Activated CD4-positive, alpha-beta T cell treated with anti-CD3 and anti-CD28 coated beads, Interleukin-2, amount 50 U/mL, for 1 hour (primary cell): ENCODE measurements around the gene RNF220.

Source experiments
- DNase-seq: peaks from one replicate; pipeline ENCODE4 v3.0.0-alpha.2; 2020

Gene RNF220

DNA sequence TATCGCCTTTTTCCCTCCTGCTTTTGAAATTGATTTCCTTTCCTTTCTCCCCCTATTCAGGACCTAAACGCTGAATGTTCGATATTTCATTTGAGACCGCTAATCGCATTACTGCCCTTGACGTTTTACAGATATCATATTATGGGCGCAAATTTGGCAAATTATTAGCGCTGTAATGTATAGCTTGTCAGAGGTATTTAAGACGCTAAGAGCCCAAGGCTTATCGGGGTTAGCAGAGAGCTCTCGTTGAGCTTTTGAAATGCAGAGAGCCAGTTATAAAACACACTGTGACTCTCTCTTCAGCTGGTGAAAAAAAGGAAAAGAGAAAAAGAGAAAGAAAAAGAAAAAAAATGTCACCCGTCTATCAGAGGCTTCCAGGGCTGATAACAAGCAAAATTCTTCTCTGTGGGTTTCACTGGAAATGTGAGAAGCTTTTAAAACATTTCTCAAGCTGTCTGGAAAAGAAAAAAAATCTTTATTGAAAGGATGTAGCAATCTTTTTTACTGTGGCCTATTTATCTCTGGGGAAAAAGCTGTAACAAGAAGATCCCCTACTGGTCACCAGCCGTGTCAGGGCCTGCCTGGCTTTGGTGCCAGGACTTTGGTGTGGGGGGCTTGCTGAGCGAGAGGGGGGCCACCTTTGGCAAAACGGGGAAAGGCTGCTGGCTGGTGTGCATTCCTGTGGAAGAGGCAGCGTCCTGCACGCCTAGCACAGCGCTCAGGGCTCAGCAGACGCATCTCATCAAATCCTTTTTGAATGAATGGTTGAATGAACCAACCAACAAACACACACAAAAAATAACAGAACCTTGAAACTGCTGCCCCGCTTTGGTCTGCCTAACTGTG is 119.8 kb downstream of the RNF220 start:
- DNase-seq = no peak

DNA sequence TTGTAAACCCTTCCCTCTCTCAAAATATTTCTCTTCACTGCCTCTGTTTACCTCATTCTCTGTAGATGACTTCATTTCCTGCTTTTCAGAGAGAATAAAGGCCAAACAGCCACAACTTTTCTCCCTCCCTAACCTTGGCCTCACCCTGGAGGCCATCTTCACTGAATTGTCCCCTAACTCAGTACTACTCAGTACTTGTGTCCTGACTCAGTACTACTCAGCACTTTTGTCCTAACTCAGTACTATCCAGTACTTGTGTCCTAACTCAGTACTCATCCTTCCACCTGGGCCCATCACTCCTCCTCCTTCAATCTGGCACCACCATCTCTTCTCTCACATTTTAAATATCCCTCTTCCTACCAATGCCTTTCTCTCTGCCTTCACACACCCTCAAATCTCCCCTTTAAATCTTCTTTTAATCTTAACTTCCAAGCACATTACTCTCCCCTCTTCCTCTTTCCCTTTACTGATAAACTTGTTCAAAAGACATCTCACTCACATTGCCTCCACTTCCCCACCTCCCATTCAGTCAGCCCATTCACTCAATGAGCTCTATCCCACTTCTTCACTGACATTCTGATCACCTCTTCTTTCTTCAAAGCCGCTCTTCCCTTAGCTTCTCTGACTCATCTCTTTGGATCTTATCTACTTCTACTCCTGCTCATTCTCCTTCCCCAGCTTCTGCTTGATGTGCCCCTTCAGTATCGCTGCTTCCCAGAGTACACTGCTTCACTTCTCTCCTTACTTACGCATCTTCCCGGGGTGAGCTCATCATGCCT is 121.4 kb downstream of the RNF220 start:
- no peak for DNase-seq

DNA sequence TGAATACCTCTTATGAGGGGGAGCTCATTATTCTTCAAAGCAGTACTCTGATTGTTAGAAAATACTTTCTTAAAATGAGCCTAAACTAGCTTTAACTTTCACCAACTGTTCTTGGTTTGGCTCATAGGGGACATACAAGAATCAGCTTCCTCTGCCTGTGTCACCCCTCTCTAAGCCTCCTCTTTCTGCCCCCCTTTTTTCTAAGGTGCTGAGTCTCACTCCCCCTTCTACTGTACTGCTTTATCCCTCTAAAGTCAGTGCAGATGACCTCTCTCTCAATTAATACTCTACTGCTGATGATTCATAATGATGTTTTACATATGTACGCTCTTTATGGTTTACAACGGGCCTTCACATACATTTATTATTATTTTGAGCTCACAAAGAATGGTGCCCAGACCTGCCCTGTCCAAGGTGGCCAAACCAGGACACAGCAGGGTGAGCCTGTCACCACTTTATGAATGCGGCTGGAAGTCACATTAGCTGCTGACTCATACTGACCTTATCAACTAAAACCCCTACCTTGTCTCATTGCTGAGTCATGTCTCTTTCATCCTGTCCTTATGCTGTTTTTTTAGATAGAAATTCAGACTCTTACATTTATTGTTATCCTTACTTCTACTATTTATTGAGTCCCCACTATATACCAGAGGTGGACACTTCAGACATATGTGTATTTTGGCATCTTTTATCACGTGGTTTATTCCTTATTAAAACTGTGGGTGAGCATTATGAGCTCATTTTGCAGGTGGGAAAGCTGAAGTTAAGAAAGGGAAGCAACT is 126.9 kb downstream of the RNF220 start:
- DNase-seq = no peak

DNA sequence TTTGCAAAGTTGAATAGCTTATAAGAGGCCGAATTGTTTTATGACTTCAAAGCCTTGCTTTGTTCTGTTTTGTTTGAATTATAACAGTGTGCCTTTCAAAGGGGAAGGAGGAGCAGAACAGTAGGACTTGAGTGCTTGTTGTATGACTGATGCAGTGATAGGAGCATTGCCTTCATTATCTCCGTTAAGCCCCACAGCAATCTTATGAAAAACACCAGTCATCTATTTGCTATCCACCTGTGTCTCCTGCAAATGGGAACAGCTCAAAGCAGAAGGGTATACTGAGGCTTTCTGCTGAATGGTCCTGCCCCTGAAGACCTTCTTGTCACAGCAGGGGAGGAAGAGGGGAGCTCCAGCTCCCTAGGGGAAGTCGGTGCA is 127.5 kb downstream of the RNF220 start:
- DNase-seq = no peak

DNA sequence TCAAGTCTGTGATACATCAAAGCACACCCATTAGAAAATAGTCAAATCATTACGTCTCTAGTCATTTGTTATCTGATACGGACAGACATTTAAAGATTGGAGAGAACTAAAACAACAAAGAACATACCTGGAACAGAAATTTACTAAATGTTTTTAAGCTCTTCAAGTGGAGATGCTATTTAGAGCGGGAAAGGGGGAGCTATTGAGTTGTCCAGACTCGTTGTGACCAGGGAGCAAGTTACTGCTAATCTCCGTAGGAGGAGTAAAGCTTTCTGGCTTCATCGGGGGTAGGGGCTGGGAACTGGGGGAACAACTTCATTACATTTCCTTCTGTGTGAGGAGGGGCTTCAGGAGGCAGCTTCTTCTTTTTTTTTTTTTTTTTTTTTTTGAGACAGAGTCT is 129.7 kb downstream of the RNF220 start:
- no peak for DNase-seq

DNA sequence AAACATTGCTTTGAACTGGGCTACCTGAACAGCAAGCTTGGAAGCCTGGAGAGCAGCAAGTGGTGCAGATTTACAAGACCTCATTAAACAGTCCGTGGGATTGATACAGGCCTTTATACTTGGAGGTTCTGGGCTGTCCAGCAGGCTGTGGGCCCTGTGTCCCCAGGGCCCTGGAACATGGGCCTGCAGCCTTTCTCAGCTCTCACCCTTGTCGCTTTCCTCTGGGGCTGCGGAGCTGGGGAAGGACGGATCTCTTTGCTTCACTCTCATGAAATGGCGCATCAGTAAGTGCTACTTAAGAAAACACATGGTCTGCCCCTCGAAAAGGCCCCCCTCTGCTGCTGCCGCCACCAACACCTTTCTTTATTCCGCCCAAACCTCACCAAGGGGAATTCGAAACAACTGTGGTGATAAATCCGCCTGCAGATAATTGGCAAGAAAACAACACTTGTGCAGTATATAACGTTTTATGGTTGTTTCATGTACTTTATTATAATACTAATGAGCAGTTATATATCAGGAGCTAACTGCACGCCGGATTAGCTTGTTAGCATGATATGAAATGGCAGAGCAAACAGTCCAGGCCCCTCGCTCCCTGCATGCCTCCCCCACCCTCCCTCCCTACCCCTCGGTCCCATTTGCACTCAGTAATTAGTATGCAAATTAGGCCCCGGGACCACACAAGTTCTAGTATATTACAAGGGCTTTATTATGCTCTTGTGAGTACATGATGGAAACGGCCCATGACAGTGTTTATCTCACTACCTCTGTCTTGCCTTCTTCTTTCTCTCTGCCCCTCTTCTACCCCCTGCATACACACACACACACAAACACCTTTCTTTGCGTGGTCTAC is 131.5 kb downstream of the RNF220 start:
- DNase-seq = no peak

DNA sequence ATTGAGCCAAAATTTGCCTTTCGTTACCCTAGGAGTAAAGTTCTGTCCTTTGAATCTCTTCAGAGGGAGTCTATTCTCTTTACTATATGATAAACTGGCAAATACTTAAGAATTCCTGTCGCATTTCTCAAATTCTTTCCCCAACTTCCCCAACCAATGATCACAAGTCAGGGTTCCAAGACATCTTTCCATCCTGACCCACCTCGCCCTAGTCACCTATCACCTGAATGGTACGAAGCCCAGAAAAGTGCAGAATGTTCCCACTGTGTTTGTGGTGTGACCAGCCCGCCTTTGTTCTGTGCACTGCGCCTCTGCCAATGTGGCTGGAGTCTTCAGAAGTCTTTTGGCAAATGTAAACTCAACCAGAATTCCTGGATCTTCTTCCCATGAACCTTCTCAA is 132.5 kb downstream of the RNF220 start:
- no peak for DNase-seq

DNA sequence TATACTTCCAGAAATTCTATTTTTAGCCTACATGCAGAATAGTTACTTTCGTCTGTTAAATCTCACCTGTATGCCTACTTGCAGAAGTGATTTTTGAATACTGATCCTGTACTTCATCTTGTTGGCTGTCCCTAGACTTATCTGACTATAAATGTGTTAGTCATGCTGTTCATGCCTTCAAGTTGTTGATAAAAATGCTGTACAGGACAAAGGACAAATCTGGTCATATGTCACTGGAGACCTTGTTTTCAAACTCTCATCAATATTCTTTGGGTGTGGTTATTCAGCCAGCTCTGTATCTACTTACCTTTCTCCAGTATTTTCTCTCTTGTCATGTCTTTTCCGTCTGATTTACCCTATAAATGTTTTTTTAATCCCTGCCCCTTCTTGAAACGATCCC is 132.9 kb downstream of the RNF220 start:
- no peak for DNase-seq

DNA sequence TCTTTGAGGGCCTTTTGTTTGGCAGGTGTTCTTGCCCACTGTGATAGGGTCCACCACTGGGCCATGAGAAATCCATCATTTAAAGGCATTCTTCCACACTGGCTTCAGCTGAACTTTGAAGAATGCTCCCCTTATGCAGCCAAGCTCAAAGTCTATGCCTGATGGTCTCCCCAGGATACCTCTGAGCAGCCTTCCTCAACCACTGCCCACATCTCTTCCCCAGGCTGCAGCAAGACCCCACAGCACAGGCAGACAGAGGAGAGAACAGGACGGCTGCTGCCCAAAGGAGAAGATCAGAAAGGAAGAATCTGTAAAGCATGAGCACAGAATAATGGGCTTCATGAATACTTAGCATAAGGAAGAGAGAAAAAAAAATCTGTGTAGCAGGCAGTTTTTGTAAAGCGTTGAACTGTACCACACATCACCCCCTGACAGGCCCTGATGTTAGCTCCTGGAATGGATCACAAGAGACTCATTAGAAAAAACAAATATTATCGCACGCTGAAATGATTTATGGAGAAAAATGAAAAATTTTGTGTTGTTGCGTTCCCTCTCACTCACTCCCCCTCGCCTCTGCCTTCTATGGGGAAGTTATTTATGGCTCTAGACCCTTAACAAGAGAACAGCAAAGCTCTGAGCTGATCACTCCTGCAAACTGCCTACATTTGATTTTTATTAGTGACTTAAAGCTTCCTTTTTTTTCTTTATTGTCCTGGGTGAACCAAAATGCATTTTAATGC is 135.1 kb downstream of the RNF220 start:
- DNase-seq = no peak

DNA sequence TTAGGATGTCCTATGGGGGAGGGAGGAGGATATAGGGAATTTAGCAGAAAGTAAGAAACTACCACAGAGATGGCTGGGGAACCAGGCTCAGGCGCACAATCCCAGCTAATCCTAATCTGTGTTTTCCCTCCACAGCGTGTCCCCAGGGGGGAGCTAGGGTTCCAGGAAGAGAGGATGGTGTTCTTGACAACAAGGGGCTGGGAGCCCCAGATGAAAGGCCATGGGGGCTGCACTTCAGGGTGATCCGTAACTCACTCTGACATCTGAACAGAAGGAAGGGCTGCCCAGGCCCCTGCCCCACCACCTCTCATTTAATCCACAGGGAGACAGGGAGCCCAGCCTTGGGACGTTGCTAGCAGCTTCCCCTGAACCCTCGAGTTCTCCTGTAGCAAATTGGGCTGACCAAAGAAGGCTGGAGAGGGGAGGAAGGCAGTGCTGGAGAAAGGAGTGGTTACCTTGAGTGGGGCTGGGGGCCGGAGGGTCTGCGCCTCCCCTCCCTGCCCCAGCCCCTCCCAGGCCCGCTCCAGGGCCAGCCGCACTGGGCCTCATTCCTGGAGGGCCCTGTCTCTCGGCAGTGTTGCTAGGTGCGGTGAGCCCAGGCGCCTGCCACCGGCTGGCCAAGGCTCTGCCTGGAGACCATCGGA is 137.5 kb downstream of the RNF220 start:
- DNase-seq = no peak

DNA sequence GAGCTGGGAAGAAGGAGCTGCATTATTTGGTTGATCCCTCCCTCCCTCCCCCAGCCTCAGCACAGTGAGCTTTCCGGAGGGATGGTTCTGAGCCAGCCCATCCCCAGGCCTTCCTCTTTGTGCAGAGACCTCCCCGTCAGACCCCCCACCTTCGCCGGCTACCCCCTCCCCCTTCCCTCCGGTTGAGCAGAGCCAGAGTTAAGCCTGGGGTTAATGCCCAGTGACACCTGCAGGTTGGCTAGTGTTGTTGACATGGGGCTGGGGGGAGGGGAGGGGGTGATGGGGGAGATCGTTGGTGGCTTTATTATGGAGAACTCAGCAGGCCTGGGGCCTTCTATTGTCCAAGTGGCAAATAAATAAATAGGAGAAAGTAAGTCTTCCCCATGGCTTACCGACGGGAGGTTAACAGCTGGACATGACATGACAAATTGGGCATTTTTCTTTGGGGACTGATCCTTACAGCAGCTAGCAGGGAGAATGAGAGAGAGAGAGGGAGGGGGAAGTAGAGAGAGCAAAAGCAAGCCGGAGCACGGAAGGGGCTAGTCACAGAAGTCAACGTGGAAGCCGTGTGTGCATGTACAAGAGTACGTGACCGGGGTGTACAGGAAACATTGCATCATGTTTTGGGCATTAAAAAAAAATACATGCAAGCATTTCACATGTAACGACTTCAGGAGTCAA is 138.1 kb downstream of the RNF220 start:
- DNase-seq = no peak

DNA sequence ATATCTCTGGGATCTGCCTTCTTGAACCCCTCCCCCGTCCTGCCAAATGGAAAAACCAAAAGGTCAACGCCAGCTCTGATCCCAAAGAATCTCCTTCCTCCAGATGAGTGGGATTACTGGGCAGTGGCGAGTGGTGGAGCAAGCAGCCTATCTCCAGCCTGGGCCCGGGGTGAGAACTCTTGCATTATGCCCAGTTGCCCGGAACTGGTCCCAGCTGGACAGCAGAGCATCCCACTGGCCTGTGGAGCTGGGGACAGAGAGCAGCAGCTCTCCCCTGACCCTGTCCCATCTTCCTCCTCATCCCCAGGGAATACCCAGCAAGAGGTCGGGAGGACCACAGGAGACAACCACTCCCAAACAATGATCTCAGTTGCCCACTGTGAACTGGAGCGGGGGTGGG is 138.7 kb downstream of the RNF220 start:
- no peak for DNase-seq

DNA sequence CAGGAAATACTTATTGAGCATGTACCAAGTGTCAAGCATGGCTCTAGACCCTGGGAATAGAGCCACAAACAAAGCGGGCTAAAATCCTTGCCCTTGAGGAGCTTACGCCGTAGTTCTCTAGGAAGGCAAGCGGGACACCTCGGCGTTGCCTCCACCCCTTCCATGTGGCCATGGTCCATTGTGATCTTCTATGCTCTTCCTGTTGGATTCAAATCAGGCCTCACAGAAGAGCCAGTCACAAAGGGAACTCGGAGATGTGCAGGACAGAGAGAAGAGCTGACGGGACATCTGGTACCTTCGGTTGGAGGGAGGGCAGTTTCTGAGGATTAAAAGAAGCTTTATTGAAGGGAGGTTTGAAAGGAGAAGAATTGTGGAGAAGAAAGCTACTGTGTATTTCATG is 139.9 kb downstream of the RNF220 start:
- no peak for DNase-seq

DNA sequence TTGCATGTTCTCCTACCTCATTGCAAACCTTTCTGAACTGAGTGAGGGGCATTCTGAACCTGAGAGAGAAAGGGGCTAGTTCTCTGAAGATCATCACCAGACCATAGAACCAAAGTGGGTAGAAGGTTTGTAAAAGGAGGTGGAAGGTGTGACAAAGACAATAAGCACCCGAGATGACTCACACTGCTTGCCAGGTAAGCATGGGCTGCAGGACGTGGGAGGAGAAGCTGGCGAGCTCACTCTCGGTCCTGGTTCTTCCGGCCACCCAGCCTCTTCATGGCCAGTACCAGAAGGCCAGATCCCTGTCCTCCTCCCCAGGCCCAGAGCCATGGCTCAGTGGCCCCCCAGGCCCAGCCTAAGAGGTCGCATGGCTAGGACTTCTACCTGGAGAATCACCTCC is 140.9 kb downstream of the RNF220 start:
- no peak for DNase-seq

DNA sequence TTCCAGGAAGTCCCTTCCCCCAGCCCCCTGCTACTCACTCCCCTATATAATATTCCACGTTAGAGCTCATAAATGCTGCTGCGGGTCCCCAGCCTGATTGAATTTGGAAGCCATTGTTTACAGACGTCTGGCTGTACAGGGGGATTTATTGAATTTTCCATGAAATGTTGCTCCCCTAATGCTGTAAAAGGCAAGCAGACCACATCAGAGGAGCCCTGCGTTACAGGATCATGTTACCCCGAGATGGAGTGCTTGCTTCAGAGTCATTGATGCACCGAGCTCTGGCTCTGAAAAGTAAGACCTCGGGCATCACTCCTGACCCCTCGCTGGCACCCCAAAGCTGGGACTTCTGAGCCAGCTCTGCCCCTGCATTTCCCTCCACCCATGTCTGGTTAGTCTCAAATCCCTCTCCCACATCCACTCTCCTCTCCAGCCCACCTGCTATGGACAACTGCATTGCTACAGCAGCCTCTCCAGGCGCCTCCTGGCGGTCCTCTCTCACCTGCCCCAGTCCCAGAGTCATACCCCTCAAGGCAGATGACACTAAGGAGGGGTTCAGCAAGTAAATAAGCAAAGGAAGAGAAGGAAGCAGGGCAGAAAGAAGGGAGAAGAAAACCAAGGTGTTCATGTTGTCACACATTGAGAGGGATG is 141.5 kb downstream of the RNF220 start:
- no peak for DNase-seq

DNA sequence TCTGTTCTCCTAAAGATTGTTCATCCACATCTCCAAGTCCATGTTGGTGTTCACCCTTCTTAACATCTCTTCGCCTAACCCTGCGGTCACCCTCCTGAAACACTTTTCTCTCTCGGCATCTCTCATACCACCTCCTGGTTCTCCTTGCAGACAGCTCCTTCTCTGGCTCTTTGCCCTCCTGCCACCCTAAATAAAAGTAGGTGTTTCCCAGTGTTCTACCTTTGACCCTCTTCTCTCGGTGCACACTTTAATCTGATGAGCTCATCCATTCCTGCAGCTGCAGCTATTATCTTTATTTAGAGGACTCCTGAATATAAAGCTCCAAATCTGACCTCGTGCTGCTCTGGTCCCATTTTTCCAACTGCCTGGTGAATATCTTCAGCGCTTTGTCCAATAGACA is 142.3 kb downstream of the RNF220 start:
- no peak for DNase-seq

DNA sequence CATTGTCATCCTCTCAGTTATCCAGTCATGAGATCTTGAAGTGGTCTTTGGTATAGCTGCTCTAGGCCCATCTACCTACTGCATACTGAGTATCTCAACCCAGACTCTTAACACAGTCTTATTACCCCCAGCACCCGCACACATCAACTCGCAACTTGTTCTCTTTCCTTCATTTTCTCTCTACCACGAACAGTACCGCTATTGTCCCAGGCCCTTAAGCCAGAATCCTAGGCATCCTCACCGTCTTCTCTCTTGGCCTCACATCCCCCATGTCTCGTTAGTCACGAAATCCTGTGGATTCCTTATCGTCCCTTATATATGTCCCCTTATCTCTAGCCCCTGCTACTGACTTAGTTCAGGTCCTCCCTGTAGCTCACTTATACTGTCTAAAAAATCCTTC is 142.8 kb downstream of the RNF220 start:
- DNase-seq = no peak

DNA sequence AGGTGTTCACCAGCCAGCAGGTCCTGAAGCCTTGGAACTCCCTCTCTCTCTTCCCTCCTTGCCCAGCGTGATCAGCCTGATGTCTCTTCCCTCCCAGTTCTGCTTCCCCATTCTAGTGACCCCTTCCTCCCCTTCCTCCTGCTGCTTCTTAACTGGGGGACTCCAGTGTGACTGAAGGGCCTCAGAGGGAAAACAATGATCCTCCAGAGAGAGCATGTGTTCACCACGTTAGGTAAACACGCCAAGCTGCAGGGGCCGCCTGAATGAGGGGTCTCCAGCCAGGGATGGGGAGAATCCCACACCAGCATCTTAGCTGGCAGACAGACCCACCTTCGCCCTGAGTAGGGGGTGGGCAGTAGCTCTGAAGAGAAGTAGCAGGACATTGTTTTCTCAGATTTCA is 144.5 kb downstream of the RNF220 start:
- no peak for DNase-seq

DNA sequence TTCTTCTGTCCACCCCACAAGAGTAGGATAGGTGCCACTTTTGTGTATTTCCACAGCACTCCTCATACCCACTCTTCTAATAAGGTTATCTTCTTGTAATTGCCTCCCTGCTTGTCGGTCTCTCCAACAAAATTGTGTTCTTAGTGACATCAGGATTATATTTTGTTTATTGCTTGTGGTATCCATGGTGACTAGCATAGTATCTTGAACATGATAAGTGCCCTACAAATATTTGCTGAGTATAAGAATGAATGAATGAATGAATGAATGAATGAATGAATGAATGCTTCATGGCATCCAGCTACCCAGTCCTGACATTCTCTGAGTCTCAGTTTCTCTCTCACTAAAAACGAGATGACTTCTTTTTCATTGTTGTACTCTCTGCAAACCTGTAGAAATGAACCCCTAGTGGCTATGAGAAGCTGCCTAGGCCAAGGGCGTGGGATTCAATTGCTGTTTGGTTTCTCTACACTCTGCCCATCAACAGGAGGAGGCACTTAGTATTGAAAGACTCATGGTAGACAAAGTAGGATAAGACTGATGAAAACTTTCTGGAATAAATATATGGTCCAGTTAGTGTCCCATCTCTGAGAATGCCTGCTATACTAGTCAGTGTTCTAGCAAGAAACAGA is 148.2 kb downstream of the RNF220 start:
- no peak for DNase-seq

DNA sequence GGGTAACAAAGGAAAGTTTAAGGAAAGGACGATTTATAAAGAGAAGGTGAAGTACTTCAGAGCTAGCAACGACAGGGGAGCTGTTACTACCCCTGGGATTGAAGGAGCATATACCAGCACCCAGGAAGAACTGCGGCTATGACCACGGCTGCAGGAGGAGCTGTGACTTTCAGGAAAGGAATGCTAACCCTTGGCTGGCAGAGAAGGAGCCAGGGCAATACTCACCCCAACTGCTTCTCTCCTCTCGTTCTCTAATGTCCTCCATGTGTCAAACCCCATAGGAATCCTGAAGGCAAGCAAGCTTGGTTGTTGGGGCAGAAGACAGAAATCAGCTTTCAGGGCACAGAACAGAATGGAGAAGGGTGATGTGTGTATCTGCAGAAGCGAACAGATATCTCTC is 148.7 kb downstream of the RNF220 start:
- no peak for DNase-seq
